ENCODE results near the gene BGN.

GRCh38 chrX:153547195-153547594, 52.4 kb downstream of the BGN start:
- no peak for TF ChIP-seq CTCF (IDR thresholded peaks at IDR 0.05)
- no peak for TF ChIP-seq EZH2 (IDR thresholded peaks at IDR 0.05; ENCODE audit: borderline replicate concordance, insufficient read depth, low read depth, low read length, poor library complexity, severe bottlenecking)
